Astrocyte (in vitro differentiated cells and primary cell): Measurements from ENCODE around the gene CEP83. TPM values are rescaled to one million over a fixed set of nuclear protein-coding genes. Genes with fewer than 3 reads are reported as not detected.
A peak's percentile ranks its signal among the peaks of the same experiment; 100 is the strongest.

Experiments used
- DNase-seq: peaks from one replicate; pipeline ENCODE4 v3.0.0-alpha.2; 2010; ENCODE audit warnings: low read depth
- FAIRE-seq: peaks from 2 replicates; lab custom pipeline; 2011; peaks lifted over from hg19 to GRCh38; lab: Jason Lieb, UNC
- H2AFZ ChIP-seq: 2 replicates; pipeline ENCODE4 v1.6.0; 2012; ENCODE audit warnings: low read depth, low read length, inconsistent platforms
- H3K27ac ChIP-seq: 2 replicates; pipeline ENCODE4 v1.5.1; 2011; ENCODE audit warnings: low read depth, low read length, inconsistent platforms
- H3K27me3 ChIP-seq: 2 replicates; pipeline ENCODE4 v1.6.0; 2011; ENCODE audit warnings: low read length, inconsistent platforms; ENCODE audit not compliant: insufficient read depth
- H3K36me3 ChIP-seq: 2 replicates; pipeline ENCODE4 v1.5.1; 2011; ENCODE audit warnings: low read length, inconsistent platforms; ENCODE audit not compliant: insufficient read depth
- H3K4me1 ChIP-seq: 2 replicates; pipeline ENCODE4 v1.5.1; 2011; ENCODE audit warnings: low read length, inconsistent platforms; ENCODE audit not compliant: insufficient read depth
- H3K4me2 ChIP-seq: 2 replicates; pipeline ENCODE4 v1.6.0; 2012; ENCODE audit warnings: low read length, inconsistent platforms
- H3K4me3 ChIP-seq: 2 replicates; pipeline ENCODE4 v1.5.1; 2011; ENCODE audit warnings: low read depth, mild to moderate bottlenecking, low read length, inconsistent platforms; ENCODE audit not compliant: insufficient read depth
- H3K79me2 ChIP-seq: 2 replicates; pipeline ENCODE4 v1.6.0; 2012; ENCODE audit warnings: mild to moderate bottlenecking, low read length, inconsistent platforms; ENCODE audit not compliant: insufficient read depth
- H3K9ac ChIP-seq: 2 replicates; pipeline ENCODE4 v1.6.0; 2012; ENCODE audit warnings: mild to moderate bottlenecking, low read length, inconsistent platforms
- H3K9me3 ChIP-seq: 2 replicates; pipeline ENCODE4 v1.5.1; 2012; ENCODE audit warnings: low read depth, mild to moderate bottlenecking, low read length, inconsistent platforms; ENCODE audit not compliant: insufficient read depth
- H4K20me1 ChIP-seq: 2 replicates; pipeline ENCODE4 v1.6.0; 2012; ENCODE audit warnings: low read length, inconsistent platforms; ENCODE audit not compliant: insufficient read depth
- H3K27ac Mint-ChIP-seq: one replicate; pipeline ENCODE4 v1.8.0; 2021; ENCODE audit warnings: mild to moderate bottlenecking, mixed read lengths; ENCODE audit not compliant: unreplicated experiment
- H3K27me3 Mint-ChIP-seq: one replicate; pipeline ENCODE4 v1.8.0; 2021; ENCODE audit warnings: low read depth, mixed read lengths; ENCODE audit not compliant: unreplicated experiment
- H3K36me3 Mint-ChIP-seq: one replicate; pipeline ENCODE4 v1.8.0; 2021; ENCODE audit warnings: low read depth, mixed read lengths; ENCODE audit not compliant: unreplicated experiment
- H3K4me1 Mint-ChIP-seq: one replicate; pipeline ENCODE4 v1.8.0; 2021; ENCODE audit warnings: low read depth, mixed read lengths; ENCODE audit not compliant: unreplicated experiment
- H3K4me3 Mint-ChIP-seq: one replicate; pipeline ENCODE4 v1.8.0; 2021; ENCODE audit warnings: mild to moderate bottlenecking, moderate library complexity, mixed read lengths; ENCODE audit not compliant: unreplicated experiment
- H3K9me3 Mint-ChIP-seq: one replicate; pipeline ENCODE4 v1.8.0; 2021; ENCODE audit warnings: mild to moderate bottlenecking, mixed read lengths; ENCODE audit not compliant: unreplicated experiment
- EZH2 ChIP-seq: IDR thresholded peaks from 2 replicates; pipeline ENCODE4 v1.6.1; 2012; ENCODE audit warnings: mild to moderate bottlenecking, low read length, inconsistent platforms; ENCODE audit not compliant: insufficient read depth
- total RNA-seq: library from RNA; stranded (reverse); gene quantifications from 2 replicates; pipeline ENCODE4 v1.2.1, GENCODE V29; 2021
- TF ChIP-seq, protein P1 (sequence below): IDR thresholded peaks from 2 replicates; pipeline ENCODE4 v1.5.1; 2011; ENCODE audit warnings: low read depth, mild to moderate bottlenecking, inconsistent platforms, low read length, moderate library complexity; ENCODE audit not compliant: insufficient read depth

CEP83 gene
- total RNA-seq, 1 donor from 2014 or later = 12.4 TPM

DNA sequence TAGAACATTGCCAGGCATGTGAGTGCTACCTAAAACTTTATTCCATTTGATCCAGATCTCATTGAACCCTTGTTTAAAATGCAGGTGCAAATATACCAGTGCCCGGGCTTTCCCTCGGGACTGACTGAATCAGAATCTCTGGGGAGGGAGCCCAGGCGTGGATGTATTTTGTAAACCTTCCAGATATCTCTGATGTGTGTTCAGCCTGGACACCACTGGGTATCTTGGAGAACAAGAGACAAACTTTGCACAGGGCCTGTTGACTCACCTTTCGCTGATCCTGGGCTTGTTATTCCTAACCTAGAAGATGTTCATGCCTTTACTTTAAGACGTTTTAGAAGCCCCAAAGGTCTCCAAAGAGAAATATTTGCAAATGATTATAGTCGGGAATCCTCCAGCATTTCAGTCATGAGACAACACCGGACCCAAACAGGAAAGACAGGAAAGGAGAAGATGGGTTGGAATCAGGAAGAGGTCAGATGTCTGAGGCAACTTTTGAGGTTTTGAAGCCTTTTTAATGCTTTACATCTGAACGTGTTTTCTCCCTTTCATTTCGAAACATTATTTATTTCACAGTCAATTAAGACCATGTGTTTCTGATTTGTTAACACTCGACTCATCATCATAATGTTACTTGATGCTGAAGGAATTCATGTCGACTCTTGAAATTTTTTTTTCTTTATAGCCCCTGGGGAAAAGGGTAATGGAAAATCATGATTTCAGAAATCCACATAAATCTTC, 192.7 kb downstream of the CEP83 start:
- FAIRE-seq = peak; percentile 43

DNA sequence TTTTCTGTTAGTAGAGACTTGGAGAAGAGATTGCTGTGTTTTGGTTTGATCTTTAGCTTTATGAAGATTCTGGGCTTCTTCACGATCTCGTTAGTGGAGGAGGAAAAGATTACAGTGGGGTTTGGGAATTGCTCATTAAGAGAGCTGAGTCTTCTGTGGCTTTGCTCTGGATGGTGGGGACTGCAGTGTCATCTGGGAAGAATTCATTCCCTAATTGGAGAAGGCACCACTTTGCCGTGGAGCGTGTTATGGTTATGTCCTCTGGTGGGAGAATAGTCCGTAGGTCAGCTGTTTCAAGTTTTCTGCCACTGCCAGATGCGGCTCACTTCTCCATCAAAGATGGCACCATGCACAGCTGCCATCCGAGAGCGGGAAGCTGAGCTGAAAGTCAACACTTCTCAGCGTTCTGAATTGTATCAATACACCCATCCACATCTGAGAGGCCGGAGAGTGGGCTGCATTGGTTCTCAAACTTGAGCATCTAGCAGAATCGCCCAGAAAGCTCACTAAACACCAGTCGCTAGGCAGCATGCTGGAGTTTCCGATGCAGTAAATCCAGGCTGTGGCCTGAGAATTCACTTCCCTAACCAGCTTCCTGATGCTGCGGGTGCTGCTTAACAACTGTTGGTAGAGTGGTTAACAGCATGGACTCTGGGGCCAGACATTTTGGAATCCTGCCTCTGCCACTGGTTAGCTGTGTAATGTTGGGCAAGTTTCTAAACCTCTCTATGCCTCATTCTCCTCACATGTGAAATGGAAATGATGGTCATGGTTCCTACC, 193.5 kb downstream of the CEP83 start:
- TF ChIP-seq EZH2 = no peak
- no peak overlapping the region for H3K4me3 Mint-ChIP-seq
- Histone ChIP-seq H3K4me1 (peaks cover 13% of the 10 kb centered on the region), H3K4me3 (no peak overlapping the region), H3K27ac (no peak overlapping the region), H3K36me3 (no peaks in the 10 kb centered on the region), H3K79me2 (no peaks in the 10 kb centered on the region), H3K27me3 (no peaks in the 10 kb centered on the region), H4K20me1 (no peaks in the 10 kb centered on the region), H3K4me2 (no peak overlapping the region), H3K9me3 (no peaks in the 10 kb centered on the region), H2AFZ (no peak overlapping the region), H3K9ac (no peak overlapping the region)
- H3K36me3 Mint-ChIP-seq = peaks cover 3% of the 10 kb centered on the region
- peaks cover 26% of the 10 kb centered on the region for H3K4me1 Mint-ChIP-seq
- peaks cover 6% of the 10 kb centered on the region for H3K27me3 Mint-ChIP-seq
- FAIRE-seq = peak; percentile 58
- no peak for DNase-seq
- H3K27ac Mint-ChIP-seq = no peak overlapping the region
- H3K9me3 Mint-ChIP-seq = no peaks in the 10 kb centered on the region

More for the DNA sequence above, 192.7 kb downstream of the CEP83 start:
- H3K4me3 Mint-ChIP-seq = no peak overlapping the region
- Histone ChIP-seq H3K27ac (no peak overlapping the region), H3K9me3 (no peaks in the 10 kb centered on the region), H4K20me1 (no peaks in the 10 kb centered on the region), H3K36me3 (no peaks in the 10 kb centered on the region), H2AFZ (no peak overlapping the region), H3K4me1 (peaks cover 12% of the 10 kb centered on the region), H3K9ac (no peak overlapping the region), H3K27me3 (no peaks in the 10 kb centered on the region), H3K4me2 (peak overlapping the region; percentile 35), H3K79me2 (no peaks in the 10 kb centered on the region), H3K4me3 (no peak overlapping the region)
- peaks cover 6% of the 10 kb centered on the region for H3K27me3 Mint-ChIP-seq
- peaks cover 3% of the 10 kb centered on the region for H3K36me3 Mint-ChIP-seq
- no peak for TF ChIP-seq EZH2
- TF ChIP-seq, protein P1, sequence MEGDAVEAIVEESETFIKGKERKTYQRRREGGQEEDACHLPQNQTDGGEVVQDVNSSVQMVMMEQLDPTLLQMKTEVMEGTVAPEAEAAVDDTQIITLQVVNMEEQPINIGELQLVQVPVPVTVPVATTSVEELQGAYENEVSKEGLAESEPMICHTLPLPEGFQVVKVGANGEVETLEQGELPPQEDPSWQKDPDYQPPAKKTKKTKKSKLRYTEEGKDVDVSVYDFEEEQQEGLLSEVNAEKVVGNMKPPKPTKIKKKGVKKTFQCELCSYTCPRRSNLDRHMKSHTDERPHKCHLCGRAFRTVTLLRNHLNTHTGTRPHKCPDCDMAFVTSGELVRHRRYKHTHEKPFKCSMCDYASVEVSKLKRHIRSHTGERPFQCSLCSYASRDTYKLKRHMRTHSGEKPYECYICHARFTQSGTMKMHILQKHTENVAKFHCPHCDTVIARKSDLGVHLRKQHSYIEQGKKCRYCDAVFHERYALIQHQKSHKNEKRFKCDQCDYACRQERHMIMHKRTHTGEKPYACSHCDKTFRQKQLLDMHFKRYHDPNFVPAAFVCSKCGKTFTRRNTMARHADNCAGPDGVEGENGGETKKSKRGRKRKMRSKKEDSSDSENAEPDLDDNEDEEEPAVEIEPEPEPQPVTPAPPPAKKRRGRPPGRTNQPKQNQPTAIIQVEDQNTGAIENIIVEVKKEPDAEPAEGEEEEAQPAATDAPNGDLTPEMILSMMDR = no peak
- peak; percentile 25 for DNase-seq
- H3K27ac Mint-ChIP-seq = no peak overlapping the region
- no peaks in the 10 kb centered on the region for H3K9me3 Mint-ChIP-seq
- H3K4me1 Mint-ChIP-seq = peaks cover 31% of the 10 kb centered on the region

DNA sequence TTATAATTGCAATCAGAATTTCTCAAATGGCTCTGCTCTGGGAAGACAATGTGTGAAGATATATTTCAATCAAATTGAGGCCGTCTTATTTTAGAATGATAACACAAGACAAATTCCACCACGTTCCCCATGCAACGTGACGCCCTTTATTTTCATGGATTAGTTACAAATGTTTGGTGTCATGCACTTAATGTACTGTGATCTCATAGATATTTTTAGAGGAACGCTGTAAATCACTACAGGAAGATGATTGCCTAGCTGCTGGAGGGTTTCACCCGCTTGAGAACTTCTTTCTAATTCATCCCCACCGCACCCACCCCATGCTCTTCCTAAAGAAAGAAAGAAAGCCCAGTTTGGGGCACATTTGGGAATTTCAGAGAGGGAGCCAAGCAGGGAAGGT, 194.1 kb downstream of the CEP83 start:
- Mint-ChIP-seq H3K9me3 (no peaks in the 10 kb centered on the region), H3K27me3 (peaks cover 6% of the 10 kb centered on the region)

More for the DNA sequence above, 194.1 kb downstream of the CEP83 start:
- no peak overlapping the region for H3K9ac ChIP-seq
- Mint-ChIP-seq H3K4me1 (peaks cover 30% of the 10 kb centered on the region), H3K4me3 (no peak overlapping the region), H3K27ac (no peak overlapping the region), H3K36me3 (peaks cover 5% of the 10 kb centered on the region)
- TF ChIP-seq, protein P1 = no peak
- TF ChIP-seq EZH2 = no peak
- H3K4me1 ChIP-seq = peaks cover 13% of the 10 kb centered on the region
- DNase-seq (no peak), FAIRE-seq (no peak)
- H3K27me3 ChIP-seq = no peaks in the 10 kb centered on the region
- H3K4me3 ChIP-seq = no peak overlapping the region
- no peak overlapping the region for H3K27ac ChIP-seq
- no peak overlapping the region for H2AFZ ChIP-seq
- H3K79me2 ChIP-seq = no peaks in the 10 kb centered on the region
- no peak overlapping the region for H3K4me2 ChIP-seq
- H3K9me3 ChIP-seq = no peaks in the 10 kb centered on the region
- no peaks in the 10 kb centered on the region for H3K36me3 ChIP-seq
- H4K20me1 ChIP-seq = no peaks in the 10 kb centered on the region
